GM12874 (cell line): ENCODE measurements around the gene MCRIP2.

Experiments
- CTCF ChIP-seq: IDR thresholded peaks from 2 replicates; pipeline ENCODE4 v1.5.1; 2011; ENCODE audit warnings: low read depth, mild to moderate bottlenecking, control low read depth, low read length, moderate library complexity; ENCODE audit not compliant: insufficient read depth

Gene MCRIP2

GRCh38 chr16:648071-648780, 6.6 kb downstream of the MCRIP2 start:
- TF ChIP-seq CTCF = peak; percentile 89

- no peak for TF ChIP-seq CTCF
These were observed 7.4 kb downstream of the MCRIP2 start, which contains the start of gene WDR90 for GRCh38 chr16:648781-649589. WDR90 (plus strand) TSS chr16:649365; CDS start chr16:649417, 52 bp downstream.

GRCh38 chr16:649631-650030, 8.0 kb downstream of the MCRIP2 start:
- no peak for TF ChIP-seq CTCF

- no peak for TF ChIP-seq CTCF
These were observed 10.2 kb downstream of the MCRIP2 start for GRCh38 chr16:651844-652243.

- no peak for TF ChIP-seq CTCF
These were observed 11.1 kb downstream of the MCRIP2 start for GRCh38 chr16:652454-653305.

GRCh38 chr16:654034-654433, 12.4 kb downstream of the MCRIP2 start:
- TF ChIP-seq CTCF = no peak

GRCh38 chr16:657487-657886, 15.9 kb downstream of the MCRIP2 start:
- no peak for TF ChIP-seq CTCF
